Astrocyte (in vitro differentiated cells and primary cell): ENCODE data around the gene ZNF30. TPM values are rescaled to one million over a fixed set of nuclear protein-coding genes. Genes with fewer than 3 reads are reported as not detected.

Source experiments
- DNase-seq: peaks from one replicate; pipeline ENCODE4 v3.0.0-alpha.2; 2010; ENCODE audit warnings: low read depth
- FAIRE-seq: peaks from 2 replicates; lab custom pipeline; 2011; peaks lifted over from hg19 to GRCh38; lab: Jason Lieb, UNC
- H2AFZ ChIP-seq: 2 replicates; pipeline ENCODE4 v1.6.0; 2012; ENCODE audit warnings: low read depth, low read length, inconsistent platforms
- H3K27ac ChIP-seq: 2 replicates; pipeline ENCODE4 v1.5.1; 2011; ENCODE audit warnings: low read depth, low read length, inconsistent platforms
- H3K27me3 ChIP-seq: 2 replicates; pipeline ENCODE4 v1.6.0; 2011; ENCODE audit warnings: low read length, inconsistent platforms; ENCODE audit not compliant: insufficient read depth
- H3K36me3 ChIP-seq: 2 replicates; pipeline ENCODE4 v1.5.1; 2011; ENCODE audit warnings: low read length, inconsistent platforms; ENCODE audit not compliant: insufficient read depth
- H3K4me1 ChIP-seq: 2 replicates; pipeline ENCODE4 v1.5.1; 2011; ENCODE audit warnings: low read length, inconsistent platforms; ENCODE audit not compliant: insufficient read depth
- H3K4me2 ChIP-seq: 2 replicates; pipeline ENCODE4 v1.6.0; 2012; ENCODE audit warnings: low read length, inconsistent platforms
- H3K4me3 ChIP-seq: 2 replicates; pipeline ENCODE4 v1.5.1; 2011; ENCODE audit warnings: low read depth, mild to moderate bottlenecking, low read length, inconsistent platforms; ENCODE audit not compliant: insufficient read depth
- H3K79me2 ChIP-seq: 2 replicates; pipeline ENCODE4 v1.6.0; 2012; ENCODE audit warnings: mild to moderate bottlenecking, low read length, inconsistent platforms; ENCODE audit not compliant: insufficient read depth
- H3K9ac ChIP-seq: 2 replicates; pipeline ENCODE4 v1.6.0; 2012; ENCODE audit warnings: mild to moderate bottlenecking, low read length, inconsistent platforms
- H3K9me3 ChIP-seq: 2 replicates; pipeline ENCODE4 v1.5.1; 2012; ENCODE audit warnings: low read depth, mild to moderate bottlenecking, low read length, inconsistent platforms; ENCODE audit not compliant: insufficient read depth
- H4K20me1 ChIP-seq: 2 replicates; pipeline ENCODE4 v1.6.0; 2012; ENCODE audit warnings: low read length, inconsistent platforms; ENCODE audit not compliant: insufficient read depth
- H3K27ac Mint-ChIP-seq: one replicate; pipeline ENCODE4 v1.8.0; 2021; ENCODE audit warnings: mild to moderate bottlenecking, mixed read lengths; ENCODE audit not compliant: unreplicated experiment
- H3K27me3 Mint-ChIP-seq: one replicate; pipeline ENCODE4 v1.8.0; 2021; ENCODE audit warnings: low read depth, mixed read lengths; ENCODE audit not compliant: unreplicated experiment
- H3K36me3 Mint-ChIP-seq: one replicate; pipeline ENCODE4 v1.8.0; 2021; ENCODE audit warnings: low read depth, mixed read lengths; ENCODE audit not compliant: unreplicated experiment
- H3K4me1 Mint-ChIP-seq: one replicate; pipeline ENCODE4 v1.8.0; 2021; ENCODE audit warnings: low read depth, mixed read lengths; ENCODE audit not compliant: unreplicated experiment
- H3K4me3 Mint-ChIP-seq: one replicate; pipeline ENCODE4 v1.8.0; 2021; ENCODE audit warnings: mild to moderate bottlenecking, moderate library complexity, mixed read lengths; ENCODE audit not compliant: unreplicated experiment
- H3K9me3 Mint-ChIP-seq: one replicate; pipeline ENCODE4 v1.8.0; 2021; ENCODE audit warnings: mild to moderate bottlenecking, mixed read lengths; ENCODE audit not compliant: unreplicated experiment
- EZH2 ChIP-seq: IDR thresholded peaks from 2 replicates; pipeline ENCODE4 v1.6.1; 2012; ENCODE audit warnings: mild to moderate bottlenecking, low read length, inconsistent platforms; ENCODE audit not compliant: insufficient read depth
- total RNA-seq: library from RNA; stranded (reverse); gene quantifications from 2 replicates; pipeline ENCODE4 v1.2.1, GENCODE V29; 2021
- TF ChIP-seq, protein P1 (sequence below): IDR thresholded peaks from 2 replicates; pipeline ENCODE4 v1.5.1; 2011; ENCODE audit warnings: low read depth, mild to moderate bottlenecking, inconsistent platforms, low read length, moderate library complexity; ENCODE audit not compliant: insufficient read depth

Gene ZNF30
- total RNA-seq, 1 donor from 2014 or later, result 4.0 TPM

DNA sequence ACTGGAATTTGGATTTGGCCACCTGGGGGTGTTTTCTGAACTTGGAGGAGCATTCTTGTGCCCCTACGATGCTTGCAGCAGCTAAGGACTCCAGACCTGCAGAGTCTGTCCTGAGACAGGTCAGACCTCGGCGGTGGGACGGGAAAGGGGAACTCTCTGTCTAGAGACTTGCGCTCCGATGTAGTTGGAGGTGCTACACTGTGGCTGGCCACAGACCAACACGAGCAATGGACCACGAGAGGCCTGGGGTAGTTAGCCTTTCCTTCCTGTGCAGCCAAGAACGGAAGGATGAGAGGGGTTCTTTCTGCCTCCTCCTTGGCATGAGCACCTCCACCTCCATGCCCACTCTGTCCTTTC, 67.6 kb downstream of the ZNF30 start:
- Histone ChIP-seq H3K9ac (no peak overlapping the region), H3K36me3 (no peaks in the 10 kb centered on the region), H3K4me3 (no peak overlapping the region), H3K27me3 (no peaks in the 10 kb centered on the region), H3K79me2 (peaks cover 2% of the 10 kb centered on the region), H3K9me3 (no peaks in the 10 kb centered on the region), H3K4me2 (no peak overlapping the region), H4K20me1 (no peaks in the 10 kb centered on the region), H2AFZ (no peak overlapping the region), H3K4me1 (peaks cover 5% of the 10 kb centered on the region), H3K27ac (no peak overlapping the region)
- TF ChIP-seq, protein P1, sequence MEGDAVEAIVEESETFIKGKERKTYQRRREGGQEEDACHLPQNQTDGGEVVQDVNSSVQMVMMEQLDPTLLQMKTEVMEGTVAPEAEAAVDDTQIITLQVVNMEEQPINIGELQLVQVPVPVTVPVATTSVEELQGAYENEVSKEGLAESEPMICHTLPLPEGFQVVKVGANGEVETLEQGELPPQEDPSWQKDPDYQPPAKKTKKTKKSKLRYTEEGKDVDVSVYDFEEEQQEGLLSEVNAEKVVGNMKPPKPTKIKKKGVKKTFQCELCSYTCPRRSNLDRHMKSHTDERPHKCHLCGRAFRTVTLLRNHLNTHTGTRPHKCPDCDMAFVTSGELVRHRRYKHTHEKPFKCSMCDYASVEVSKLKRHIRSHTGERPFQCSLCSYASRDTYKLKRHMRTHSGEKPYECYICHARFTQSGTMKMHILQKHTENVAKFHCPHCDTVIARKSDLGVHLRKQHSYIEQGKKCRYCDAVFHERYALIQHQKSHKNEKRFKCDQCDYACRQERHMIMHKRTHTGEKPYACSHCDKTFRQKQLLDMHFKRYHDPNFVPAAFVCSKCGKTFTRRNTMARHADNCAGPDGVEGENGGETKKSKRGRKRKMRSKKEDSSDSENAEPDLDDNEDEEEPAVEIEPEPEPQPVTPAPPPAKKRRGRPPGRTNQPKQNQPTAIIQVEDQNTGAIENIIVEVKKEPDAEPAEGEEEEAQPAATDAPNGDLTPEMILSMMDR, result no peak
- no peak for TF ChIP-seq EZH2
- Mint-ChIP-seq H3K4me1 (no peaks in the 10 kb centered on the region), H3K9me3 (peaks cover 6% of the 10 kb centered on the region), H3K4me3 (no peak overlapping the region), H3K36me3 (no peaks in the 10 kb centered on the region), H3K27me3 (peaks cover 2% of the 10 kb centered on the region), H3K27ac (no peak overlapping the region)
- no peak for FAIRE-seq
- DNase-seq, result no peak

Other genes starting within 250 kb of the ZNF30 start
- gene SCGB2B2, start 249.7 kb upstream of the ZNF30 start, total RNA-seq, result 0.14 and 0.31 TPM in 2 replicates
- gene ZNF302, start 249.2 kb upstream of the ZNF30 start, total RNA-seq, result 14.8 and 16.5 TPM in 2 replicates
- 4.8 and 5.2 TPM in 2 replicates for gene ZNF181, start 192.7 kb upstream of the ZNF30 start, total RNA-seq
- 4.8 and 5.7 TPM in 2 replicates for gene ZNF599, start 153.7 kb upstream of the ZNF30 start, total RNA-seq
- 5.7 and 5.9 TPM in 2 replicates for gene ZNF792, start 37.3 kb downstream of the ZNF30 start, total RNA-seq
- gene GRAMD1A, start 73.4 kb downstream of the ZNF30 start, total RNA-seq, result 64.6 and 67.4 TPM in 2 replicates
- gene SCN1B, start 103.6 kb downstream of the ZNF30 start, total RNA-seq, result 2.1 and 3.0 TPM in 2 replicates
- gene HPN, start 114.8 kb downstream of the ZNF30 start, total RNA-seq, result 0.31 and 0.73 TPM in 2 replicates
- not detected in 2 replicates for gene FXYD3, start 188.9 kb downstream of the ZNF30 start, total RNA-seq
- gene LGI4, start 208.2 kb downstream of the ZNF30 start, total RNA-seq, result 0.20 and 0.29 TPM in 2 replicates
- gene FXYD1, start 211.9 kb downstream of the ZNF30 start, total RNA-seq, result 0.52 and 1.1 TPM in 2 replicates
- gene FXYD7, start 216.4 kb downstream of the ZNF30 start, total RNA-seq, result 0.65 TPM in 1 of 2 replicates, not detected in the other
- gene FXYD5, start 227.8 kb downstream of the ZNF30 start, total RNA-seq, result 96.9 and 108 TPM in 2 replicates